ENCODE measurements around the gene ARHGAP15. TPM values are rescaled to one million over a fixed set of nuclear protein-coding genes. Genes with fewer than 3 reads are reported as not detected.

Gene ARHGAP15
- total and polyA plus RNA-seq, 8 donors, result 0.69 to 5.2 (median 1.5) TPM

DNA sequence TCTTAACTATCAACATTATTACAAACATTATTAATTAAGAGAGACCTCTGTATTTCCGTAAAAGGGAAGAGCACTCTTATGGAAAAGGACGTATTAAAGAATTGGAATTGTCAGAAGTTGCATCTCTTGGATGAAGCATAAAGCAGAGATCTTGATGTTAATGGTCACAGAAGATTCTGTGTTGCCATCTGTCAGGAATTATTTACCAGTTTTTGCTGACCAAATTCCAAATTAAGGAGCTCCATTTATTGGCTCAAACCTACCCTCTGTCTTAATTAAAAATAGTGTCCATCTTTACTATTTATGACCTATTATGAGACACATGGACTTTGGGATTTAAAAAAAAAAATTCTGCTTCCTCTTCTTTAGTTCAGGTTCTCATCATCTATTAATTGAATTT, 232.1 kb downstream of the ARHGAP15 start:
- DNase-seq (no peak), ATAC-seq (no peak), FAIRE-seq (no peak)
- no peaks in the 10 kb centered on the region for H3K4me1 ChIP-seq
- no peaks in the 10 kb centered on the region for H3K9me3 ChIP-seq
- intact Hi-C loops (cut with DNase I), result no loop called here
- H3K27ac ChIP-seq, result no peak overlapping the region
- no peaks in the 10 kb centered on the region for H3K36me3 ChIP-seq
- H3K4me3 ChIP-seq, result no peak overlapping the region
- TF ChIP-seq, protein P1, sequence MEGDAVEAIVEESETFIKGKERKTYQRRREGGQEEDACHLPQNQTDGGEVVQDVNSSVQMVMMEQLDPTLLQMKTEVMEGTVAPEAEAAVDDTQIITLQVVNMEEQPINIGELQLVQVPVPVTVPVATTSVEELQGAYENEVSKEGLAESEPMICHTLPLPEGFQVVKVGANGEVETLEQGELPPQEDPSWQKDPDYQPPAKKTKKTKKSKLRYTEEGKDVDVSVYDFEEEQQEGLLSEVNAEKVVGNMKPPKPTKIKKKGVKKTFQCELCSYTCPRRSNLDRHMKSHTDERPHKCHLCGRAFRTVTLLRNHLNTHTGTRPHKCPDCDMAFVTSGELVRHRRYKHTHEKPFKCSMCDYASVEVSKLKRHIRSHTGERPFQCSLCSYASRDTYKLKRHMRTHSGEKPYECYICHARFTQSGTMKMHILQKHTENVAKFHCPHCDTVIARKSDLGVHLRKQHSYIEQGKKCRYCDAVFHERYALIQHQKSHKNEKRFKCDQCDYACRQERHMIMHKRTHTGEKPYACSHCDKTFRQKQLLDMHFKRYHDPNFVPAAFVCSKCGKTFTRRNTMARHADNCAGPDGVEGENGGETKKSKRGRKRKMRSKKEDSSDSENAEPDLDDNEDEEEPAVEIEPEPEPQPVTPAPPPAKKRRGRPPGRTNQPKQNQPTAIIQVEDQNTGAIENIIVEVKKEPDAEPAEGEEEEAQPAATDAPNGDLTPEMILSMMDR (IDR thresholded peaks at IDR 0.05), result no peak
- WGBS, 2 donors, result 84 to 92% methylated on average over 2 of the region's 2 CpGs
- no peaks in the 10 kb centered on the region for H3K27me3 ChIP-seq

DNA sequence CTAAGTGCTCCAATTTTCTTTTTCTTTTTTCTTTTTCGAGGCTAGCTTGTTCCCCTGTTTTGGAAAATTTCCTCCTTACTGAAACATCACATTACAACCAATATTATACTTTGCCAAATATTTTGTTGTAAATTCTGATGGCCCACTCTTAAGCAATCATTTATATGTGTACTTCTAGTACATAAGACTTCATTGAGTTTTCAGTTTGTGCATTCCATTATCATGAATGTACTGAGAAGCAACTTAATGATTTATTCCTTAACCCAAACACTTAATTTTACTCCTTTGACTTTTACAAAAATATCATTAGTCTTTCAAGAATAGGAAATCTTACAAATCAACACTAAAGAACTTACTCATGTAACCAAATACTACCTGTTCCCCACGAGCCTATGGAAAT, 242.4 kb downstream of the ARHGAP15 start:
- intact Hi-C loops (cut with DNase I), result no loop called here
- WGBS, 2 donors, result 41 to 59% methylated on average over 2 of the region's 2 CpGs
- FAIRE-seq, result no peak

DNA sequence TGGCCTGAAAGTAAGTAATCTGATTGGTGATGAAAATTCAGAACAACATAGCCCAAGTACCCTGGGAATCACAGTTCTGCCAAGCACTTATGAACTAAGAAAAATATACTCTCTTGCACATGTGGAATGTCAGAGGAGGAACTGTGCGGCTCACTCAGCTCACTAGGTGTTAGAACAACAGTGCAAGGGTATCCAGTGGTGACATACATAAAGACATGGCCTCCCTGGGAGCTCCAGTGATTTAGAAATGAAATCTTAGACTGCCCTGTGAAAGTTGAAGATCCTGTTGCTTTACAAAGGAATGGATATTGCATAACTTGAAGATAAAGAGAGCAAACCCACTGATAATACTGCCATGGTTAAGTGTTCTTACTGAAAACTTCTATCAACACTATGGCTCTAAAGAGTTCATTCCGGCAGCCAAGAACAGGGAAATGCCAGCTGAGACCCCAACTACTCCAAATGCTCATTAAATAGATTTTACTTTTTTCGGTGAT, 246.2 kb downstream of the ARHGAP15 start:
- H3K27ac ChIP-seq, result no peak overlapping the region
- no peaks in the 10 kb centered on the region for H3K27me3 ChIP-seq
- intact Hi-C loops (cut with DNase I), result no loop called here
- no peaks in the 10 kb centered on the region for H3K9me3 ChIP-seq
- no peak overlapping the region for H3K4me3 ChIP-seq
- no peaks in the 10 kb centered on the region for H3K4me1 ChIP-seq
- FAIRE-seq (no peak), ATAC-seq (no peak), DNase-seq (no peak)
- TF ChIP-seq, protein P1 (IDR thresholded peaks at IDR 0.05), result no peak
- H3K36me3 ChIP-seq, result no peaks in the 10 kb centered on the region
- 74 to 82% methylated on average over 3 of the region's 3 CpGs for WGBS, 2 donors

More for the DNA sequence above, 242.4 kb downstream of the ARHGAP15 start:
- no peak overlapping the region for H3K27ac ChIP-seq
- TF ChIP-seq, protein P1 (IDR thresholded peaks at IDR 0.05), result no peak
- H3K36me3 ChIP-seq, result no peaks in the 10 kb centered on the region
- no peaks in the 10 kb centered on the region for H3K4me1 ChIP-seq
- H3K27me3 ChIP-seq, result no peaks in the 10 kb centered on the region
- no peak overlapping the region for H3K4me3 ChIP-seq
- ATAC-seq (no peak), DNase-seq (no peak)
- no peaks in the 10 kb centered on the region for H3K9me3 ChIP-seq

DNA sequence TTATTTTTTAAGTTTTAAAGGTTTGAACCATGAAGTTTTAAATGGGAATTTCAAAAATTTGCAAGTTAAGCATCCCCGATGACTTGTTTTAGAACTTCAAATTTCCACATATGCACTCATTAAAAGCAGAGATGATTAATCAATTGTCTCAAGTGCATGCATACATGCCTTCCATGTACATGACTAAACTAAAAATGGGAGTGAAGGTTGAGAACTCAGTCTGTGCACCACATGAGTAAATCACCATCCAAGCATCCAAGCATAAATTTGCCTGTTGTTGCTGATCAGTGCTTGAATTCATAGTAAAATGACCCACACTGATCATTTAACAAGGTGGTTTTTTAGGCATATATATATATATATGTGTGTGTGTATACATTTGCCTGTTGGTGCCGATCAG, 249.8 kb downstream of the ARHGAP15 start:
- TF ChIP-seq, protein P1 (IDR thresholded peaks at IDR 0.05), result no peak
- H3K27me3 ChIP-seq, result no peaks in the 10 kb centered on the region
- 88 to 99% methylated on average over 2 of the region's 2 CpGs for WGBS, 2 donors
- intact Hi-C loops (cut with DNase I), result no loop called here
- no peaks in the 10 kb centered on the region for H3K9me3 ChIP-seq
- DNase-seq (no peak), FAIRE-seq (no peak), ATAC-seq (no peak)
- no peaks in the 10 kb centered on the region for H3K36me3 ChIP-seq
- no peak overlapping the region for H3K4me3 ChIP-seq
- no peaks in the 10 kb centered on the region for H3K4me1 ChIP-seq
- H3K27ac ChIP-seq, result no peak overlapping the region

DNA sequence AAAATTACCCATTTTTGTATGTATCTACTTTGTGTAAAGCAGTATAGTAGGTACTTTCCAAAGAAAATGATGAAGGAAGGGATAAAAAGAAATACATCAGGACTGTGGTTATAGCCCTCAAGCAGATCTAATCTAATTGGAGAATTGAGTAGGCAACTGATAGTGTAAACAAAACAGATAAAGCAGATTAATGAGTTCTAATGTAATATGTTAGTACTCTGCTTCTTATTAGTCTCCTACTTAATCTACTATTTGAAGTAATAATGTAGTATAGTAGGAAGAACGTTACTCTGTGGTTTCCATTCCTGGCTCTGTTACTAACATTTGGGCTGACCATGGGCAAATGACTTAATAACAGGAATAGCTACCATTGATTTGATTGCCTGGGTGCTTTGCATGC, 250.7 kb downstream of the ARHGAP15 start:
- Histone ChIP-seq H3K9me3 (no peaks in the 10 kb centered on the region), H3K4me3 (no peak overlapping the region), H3K27ac (no peak overlapping the region), H3K4me1 (no peaks in the 10 kb centered on the region), H3K27me3 (no peaks in the 10 kb centered on the region), H3K36me3 (no peaks in the 10 kb centered on the region)
- FAIRE-seq (no peak), ATAC-seq (no peak), DNase-seq (no peak)
- intact Hi-C loops (cut with DNase I), result no loop called here
- 58 to 72% methylated on average over 1 of the region's 1 CpG for WGBS, 2 donors
- TF ChIP-seq, protein P1 (IDR thresholded peaks at IDR 0.05), result no peak
